HG02623 (cell line): Measurements from ENCODE around the gene PITPNM1.

Experiments
- ATAC-seq: cut with Tn5 transposase; IDR thresholded peaks from one replicate; pipeline ENCODE4 v1.9.1; 2021; ENCODE audit warnings: moderate library complexity; ENCODE audit not compliant: unreplicated experiment

Gene PITPNM1

DNA sequence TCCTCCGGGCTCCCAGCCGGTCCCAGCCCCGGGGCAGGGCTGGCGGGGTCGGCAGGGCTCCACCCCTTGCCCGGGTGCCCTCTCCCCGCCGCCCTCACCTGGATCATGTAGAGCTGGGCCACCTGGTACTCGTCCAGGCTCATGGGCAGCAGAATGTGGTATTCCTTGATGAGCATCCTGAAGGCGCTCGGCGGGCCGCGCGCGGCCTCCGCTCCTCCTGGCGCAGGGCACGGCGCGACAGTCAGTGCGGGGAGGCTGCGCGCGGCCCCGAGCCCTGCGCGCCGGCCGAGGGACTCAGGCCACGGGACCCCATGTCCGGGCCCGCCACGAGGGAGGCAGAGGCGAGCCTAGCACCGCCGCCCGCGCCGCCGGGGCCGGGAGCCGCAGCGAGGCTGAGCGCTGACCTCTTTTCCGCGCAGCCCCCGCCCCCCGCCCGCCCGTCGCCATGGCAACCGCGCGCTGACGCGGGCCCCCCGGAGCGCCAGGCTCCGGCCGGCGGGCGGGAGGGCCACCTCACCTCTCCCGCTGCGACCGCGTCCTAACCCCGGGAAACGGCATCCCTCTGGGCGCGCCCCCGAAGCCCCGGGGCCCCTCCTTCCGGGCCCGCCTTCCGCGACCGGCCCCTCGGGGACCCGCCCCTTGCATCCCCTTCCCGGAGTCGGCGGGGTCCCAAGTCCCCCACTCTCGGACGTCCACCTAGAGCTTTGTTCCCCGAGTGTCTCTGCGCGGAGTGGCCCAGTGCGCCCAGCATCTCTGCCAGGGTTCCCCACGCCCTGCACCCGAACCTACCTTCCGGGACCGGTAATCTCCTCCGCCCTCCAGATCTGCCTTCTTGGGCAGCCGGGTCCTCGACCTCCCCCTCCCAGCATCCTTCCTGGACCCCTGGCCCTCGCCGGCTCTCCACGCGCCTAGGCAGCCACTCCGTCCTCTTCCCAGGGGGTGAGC is 886 bp downstream of the PITPNM1 start:
- no peak for ATAC-seq

DNA sequence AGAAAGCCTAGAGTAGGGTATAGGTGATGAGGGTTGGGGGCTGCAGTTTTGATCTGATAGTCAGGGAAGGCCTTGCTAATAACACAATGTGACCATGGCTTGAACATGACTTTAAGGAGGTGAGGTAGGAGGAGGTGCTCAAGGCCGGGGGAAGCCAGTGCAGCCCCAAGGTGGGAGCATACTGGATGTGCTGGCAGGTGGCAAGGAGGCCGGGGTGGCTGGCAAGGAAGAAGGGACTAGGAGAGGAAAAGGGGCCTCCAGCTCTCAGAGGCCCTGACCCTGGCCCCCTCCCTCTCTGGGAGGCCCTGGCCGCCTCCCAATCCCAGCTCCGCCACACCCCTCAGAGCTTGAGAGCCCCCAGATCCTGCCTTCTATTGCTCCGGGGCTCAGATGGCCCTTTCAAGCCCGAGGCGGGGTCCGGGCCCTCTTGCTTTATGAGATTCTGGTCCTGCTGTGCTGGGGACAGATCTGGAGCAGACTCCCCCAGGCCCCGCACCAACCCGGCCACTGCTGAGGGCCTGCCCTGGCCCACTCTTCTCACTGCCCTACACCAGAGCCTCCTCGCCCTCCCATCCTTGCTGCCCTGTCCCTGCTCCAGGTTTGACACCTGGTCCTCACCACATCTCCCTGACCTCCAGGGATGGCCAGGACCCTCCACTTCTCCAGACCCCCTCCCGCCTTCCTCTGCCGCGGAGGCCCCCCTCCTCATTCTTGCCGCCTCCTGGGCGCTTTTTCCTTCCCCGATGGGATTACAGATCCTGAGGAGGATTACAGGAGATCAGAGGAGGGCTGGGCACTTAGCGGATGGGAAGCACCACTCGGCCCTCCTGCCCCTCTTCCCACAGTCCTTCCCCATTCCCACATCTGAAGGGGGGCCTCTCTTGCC is 1.8 kb downstream of the PITPNM1 start:
- ATAC-seq, result no peak

DNA sequence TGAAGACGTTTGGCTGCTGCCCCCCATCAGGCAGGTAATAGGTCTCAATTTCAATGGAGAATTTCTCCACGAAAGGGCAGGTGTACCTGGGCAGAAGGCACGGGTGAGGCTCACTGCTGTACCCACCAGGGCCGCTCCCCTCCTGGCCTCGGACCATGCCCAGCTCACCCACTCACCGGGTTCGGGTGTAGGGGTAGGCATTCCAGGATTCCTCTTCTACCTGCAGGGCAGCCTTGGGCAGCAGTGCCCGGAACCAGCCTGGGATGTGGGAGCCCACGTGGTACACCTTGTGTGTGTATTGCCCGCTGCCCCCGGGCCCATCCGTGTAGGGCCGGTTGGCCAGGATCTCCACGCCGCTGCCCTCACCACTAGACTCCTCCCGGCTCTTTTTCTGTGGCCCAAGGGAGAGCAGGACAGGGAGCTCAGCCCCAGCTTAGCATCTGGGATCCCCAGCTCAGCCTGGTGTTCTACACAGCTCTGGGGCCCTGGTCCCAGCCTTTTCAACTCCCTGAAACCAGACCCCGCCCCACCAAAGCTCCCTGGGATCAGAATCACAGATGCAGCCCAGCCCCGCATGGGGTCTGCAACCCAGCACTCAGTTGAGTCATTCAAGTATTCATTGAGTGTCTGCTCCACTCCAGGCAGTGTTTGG is 2.7 kb downstream of the PITPNM1 start:
- ATAC-seq, result no peak

DNA sequence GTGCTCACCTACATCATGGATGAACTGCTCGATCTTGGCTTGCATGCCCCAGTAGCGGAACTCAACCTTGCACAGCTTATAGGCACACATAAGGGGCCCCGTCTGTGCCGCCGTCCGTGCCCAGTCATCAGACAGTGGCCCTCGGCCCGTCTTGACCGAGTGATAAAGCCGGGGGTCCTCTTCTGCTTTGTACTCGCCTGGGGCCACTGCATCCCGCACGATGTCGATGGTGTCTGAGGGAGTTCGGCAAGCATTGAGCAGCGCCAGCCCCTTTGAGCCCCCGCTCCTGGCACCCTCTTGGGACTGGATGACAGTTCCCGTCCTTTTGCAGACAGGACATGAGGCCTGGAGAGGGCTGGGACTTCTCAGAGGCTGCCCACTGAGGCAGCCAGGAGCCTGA is 3.3 kb downstream of the PITPNM1 start:
- ATAC-seq, result no peak

DNA sequence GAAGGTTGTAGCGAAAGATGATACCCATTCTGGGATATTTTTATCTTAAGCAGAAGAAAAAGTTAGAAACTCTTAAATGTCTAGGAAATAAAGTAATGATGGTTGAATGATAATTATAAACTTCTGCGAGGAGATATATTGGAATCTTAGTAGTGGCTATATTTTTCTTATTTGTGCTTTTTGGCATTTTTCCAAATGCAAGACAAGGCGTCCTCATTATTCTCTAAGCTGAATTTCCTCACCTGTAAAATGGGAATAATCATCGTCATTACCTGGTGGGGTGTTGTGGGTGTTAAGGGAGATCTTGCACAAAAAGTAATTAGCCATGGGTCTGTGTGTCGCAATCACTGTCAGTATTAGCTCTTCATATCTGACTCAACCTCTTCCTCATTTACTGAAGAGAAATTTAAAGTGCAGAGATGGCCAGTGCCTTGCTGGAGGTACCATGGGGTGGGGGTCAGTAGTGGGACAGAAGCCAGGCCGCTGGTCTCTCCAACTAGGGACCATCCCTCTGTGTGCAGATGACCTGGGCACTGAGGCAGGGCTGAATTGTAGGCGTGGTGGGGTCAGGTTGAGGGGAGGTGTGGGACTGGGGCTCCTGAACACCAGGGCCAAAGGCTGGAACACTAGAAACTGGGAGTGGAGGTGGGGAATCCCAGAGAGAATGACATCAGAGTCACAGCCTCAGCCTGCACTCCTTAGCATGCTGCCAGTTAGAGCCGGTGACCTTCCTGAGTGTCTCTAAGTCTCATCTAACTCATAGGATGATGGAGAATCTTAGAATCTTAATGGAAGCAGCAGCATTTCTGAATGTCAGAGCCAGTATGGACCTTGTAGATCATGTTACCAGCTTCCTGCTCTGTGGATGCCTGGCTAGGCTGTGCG is 4.1 kb downstream of the PITPNM1 start:
- no peak for ATAC-seq

DNA sequence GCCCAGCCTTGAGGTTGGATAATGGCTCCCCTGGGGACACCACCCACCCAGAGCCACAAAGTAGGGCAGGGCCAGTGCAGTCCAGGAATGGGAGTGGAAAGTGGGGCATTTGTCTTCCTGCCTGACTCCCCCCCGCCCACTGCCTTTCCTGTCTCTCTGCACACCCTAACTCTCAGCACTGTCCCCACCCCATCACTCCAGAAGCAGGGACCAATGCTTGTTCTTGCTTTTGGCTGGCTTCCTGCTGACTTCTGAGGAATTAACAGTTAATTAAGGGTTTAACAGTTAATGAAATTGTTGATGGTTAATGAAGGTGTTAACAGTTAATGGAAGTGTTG is 4.7 kb downstream of the PITPNM1 start:
- no peak for ATAC-seq

DNA sequence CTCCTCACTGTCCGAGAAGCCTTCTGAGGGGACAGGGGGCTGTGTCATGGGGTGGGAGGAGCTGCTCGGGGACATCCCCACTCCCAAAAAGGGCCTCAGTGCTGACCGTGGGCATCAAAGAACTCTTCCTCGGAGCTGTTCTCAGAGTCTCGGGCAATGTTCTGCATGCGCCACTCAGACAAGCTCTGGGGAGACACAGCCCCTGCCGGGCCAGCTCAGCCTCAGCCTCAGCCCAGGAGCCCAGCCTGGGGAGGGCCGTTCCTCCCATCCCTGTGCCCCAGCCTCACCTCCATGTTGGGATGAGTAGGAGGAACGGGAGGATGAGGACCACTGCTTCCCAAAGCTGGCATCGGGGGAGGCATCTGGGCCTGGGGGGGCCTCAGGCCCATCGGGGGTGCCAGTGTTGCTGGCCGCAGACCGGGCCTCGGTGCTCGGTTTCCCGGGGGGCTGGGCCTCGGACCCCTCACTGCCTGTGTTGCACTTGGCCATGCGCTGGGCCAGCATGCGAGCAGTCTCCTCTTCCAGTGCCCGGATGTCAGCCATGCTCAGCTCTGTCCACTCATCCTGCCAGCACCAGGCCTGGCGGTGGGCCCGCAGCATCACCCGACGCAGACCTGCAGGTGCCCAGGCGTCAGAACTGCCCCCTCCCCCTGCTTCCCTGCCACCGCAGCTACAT is 5.2 kb downstream of the PITPNM1 start:
- no peak for ATAC-seq

DNA sequence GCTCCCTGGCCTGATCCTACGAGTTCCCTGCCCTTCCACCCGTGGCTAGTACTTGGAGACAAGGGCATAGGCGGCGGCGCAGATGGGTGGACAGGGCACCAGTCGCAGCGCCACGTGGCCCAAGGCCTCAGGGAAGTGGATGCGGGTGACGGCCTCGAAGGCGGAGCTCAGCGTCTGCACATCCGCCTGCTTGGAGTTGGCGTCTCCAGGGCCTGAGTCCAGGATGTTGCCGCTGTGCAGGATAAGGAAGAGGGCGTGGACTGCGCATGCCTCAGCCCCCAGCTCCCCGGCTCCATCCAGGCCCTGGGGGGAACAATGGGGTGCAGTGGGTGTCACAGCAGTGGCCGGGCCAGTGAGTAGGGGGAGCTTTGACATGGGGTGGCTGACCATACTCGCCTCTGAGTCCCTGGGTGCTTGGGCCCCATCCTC is 6.6 kb downstream of the PITPNM1 start:
- no peak for ATAC-seq

DNA sequence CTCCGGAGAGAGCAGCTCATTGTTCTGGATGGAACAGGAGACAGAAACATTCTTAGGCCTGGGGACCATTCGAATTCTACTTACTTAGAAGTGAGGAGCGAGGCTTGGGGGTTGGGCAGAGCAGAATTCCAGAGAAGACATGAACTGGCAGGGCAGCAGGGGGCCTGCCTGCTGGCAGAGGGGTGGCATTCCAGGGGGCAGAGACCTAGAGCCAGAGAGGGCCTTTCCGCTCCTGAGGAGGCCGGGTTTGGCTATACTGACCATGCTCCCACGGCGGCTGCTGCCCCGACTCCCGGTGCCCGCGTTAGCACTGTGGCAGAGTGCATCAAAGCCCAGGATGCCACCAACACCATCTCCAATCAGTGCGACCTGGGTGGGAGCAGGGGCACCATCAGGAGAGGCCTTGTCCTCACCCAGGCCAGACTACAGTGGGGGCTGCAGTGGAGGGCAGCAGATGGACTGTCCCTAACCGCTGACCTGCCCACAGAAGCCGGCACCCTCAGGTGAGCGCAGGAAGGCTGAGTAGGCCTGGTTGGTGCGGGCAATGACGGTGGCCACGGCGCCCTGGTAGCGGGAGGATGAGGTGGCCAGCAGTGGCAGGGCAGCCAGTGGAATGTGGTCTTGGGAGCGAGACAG is 7.4 kb downstream of the PITPNM1 start:
- ATAC-seq, result no peak

DNA sequence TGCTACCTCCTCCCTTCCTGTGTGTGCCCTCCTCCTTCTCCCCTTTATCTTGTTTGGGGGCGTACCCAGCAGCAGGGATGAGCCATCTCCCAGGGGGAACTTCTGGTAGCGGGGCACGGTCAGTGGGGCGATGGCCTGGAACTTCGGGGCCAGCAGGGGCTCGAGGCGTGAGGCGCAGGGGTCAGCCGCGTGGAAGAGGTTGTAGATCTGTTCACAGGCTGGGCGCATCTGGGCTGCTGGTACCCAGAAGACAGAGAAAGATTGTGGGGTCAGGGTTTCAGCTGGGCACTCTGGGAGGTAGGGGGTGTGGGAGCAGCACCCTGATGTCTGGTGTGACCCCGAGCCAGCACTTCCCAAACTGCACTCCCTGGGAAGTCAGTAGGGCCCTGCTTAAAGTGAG is 9.1 kb downstream of the PITPNM1 start:
- ATAC-seq, result no peak

DNA sequence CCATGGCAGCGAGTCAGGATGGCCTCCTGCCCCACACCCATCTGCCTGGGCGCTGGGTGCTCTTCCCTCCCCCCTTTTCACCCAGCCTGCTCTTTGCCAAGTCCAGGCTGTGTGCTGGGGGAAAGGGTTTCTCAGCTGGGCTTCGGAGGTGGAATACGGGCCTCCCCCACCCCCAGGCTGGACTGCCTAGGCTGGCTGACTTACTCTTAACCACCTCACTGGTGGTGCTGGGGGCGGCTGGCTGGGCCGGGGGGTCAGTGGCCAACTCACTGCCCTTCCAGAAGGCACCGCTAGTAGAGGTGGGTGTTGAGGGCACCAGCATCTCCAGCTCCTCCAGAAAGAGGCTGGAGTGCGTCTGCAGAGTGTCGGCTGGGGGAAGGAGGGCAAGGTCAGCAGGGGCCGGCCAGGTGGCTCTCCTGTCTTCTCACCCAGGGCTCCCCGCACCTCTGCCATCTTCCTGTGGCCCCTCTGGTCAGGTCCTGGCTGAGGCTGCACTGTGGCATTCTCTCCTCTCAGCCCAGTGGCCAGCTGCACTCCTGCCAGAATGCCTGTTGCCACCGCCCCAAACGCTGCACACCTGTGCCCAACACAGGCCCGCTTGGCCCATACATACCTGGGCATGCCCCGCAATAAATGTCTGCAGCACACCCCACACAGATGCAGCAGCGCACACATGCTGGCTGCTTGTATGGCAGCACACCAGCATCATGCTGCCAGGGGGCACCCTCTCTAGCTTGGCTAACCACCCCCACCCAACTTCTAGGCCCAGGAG is 9.7 kb downstream of the PITPNM1 start:
- no peak for ATAC-seq

DNA sequence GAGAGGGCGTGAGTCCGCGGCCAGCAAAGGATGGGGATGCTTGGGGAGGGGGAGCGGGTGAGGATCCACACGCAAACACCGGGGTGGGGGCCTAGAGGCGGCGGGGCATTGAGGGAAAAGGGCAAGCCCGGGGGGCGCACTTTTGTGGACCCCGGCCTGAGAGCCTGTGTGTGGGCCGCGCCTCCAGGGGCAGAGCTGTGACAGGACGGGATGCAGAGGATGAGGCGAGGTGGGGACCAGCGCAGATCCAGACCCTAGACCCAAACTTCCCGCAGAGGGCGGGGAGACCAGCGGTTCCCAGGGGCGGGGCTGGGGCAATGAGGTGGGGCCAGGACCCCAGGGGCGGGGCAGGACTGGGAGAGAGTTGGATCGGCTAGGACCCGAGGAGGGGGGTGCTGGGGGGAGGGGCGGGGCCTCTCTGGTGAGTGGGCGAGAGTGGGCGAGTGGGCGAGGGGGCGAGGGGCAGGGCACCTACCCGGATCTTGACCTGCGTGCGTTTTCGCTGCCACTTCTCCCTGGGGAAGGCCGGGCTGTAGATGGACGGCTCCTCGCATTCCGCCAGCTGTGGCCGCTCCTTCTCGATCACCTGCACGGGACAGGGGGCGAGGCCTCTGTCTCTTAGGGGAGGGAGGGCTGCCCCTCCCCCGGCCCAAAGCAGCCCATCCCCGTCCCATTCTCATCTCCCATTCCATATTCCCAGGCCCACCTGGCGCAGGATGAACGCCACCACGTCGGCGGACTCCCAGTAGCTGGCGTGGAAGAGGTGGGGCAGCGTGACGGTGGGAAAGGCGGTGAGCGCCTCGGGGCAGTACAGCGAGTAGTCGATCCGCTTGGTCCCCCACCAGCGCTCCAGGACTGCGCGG is 10.6 kb downstream of the PITPNM1 start:
- ATAC-seq, result no peak

DNA sequence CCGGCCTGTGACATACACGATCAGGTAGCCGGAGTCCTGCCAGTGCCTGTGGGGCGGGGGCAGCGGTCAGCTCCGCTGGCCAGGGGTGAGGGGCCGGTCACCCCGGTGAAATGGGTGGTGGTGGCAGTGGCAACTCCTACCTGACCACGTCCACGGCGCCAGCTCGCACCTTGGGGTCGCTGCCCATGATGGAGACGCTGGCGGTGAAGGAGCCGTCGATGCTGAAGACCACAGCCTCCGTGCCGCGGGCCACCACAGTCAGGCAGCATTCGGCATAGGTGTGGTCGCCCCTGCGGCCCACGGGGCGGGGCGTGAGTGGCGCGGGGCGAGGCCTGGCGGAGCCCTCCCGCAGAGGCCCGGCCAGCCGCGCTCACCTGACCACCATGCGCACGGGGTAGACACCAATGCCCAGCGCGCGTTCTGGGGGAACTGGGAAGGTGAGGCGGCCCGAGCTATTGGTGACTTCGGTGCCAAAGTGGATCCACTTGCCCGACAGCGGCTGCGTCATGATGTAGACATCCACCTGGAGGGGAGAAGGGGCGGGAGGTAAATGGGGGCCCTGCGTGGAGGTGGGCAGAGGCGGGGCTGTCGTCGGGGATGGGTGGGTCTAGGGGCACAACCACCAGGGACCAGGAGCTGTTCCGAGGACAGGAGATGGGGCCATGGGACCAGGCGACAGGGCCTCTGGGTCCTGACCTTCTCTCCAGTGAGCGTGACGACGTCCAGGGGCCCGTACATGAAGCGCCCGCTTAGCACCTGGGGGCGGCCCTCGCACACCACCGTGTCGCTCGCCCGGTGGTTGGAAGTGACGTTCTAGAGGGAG is 11.4 kb downstream of the PITPNM1 start:
- ATAC-seq, result no peak

DNA sequence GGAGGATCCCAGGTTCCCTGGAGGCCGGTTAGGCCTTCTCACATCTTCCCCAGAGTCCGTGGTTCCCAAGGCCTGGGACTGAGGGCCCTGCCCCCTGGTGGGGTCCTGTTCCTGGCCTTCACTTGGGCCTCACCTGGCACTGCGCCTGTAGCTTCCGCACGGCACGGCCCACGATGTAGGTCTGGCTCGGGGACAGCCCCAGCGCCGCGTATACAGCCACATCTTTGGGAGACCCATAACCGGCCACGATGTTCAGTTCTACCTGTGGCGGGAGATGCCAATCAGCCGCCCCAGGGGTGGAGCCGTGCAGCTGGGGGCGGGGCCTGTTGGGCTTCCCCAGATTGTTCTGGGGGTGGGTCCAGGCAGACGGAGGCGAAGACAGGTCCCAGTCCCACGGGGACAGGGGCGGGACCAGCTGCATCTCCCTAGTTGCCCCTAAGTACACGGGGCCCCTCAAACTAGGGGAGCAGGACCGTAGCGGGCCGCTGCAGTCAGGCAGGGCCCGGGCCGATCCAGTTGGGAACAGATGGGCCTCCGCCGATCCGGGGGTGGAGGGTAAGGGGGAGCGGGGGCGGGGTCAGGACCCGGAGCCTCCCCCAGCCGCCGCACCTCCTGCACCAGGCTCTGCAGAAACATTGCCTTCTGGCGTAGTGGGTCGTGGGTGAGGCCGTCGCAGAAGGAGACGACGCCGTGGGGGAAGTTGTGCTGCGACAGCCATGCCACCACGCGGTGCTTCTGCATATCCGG is 12.2 kb downstream of the PITPNM1 start:
- ATAC-seq, result no peak

DNA sequence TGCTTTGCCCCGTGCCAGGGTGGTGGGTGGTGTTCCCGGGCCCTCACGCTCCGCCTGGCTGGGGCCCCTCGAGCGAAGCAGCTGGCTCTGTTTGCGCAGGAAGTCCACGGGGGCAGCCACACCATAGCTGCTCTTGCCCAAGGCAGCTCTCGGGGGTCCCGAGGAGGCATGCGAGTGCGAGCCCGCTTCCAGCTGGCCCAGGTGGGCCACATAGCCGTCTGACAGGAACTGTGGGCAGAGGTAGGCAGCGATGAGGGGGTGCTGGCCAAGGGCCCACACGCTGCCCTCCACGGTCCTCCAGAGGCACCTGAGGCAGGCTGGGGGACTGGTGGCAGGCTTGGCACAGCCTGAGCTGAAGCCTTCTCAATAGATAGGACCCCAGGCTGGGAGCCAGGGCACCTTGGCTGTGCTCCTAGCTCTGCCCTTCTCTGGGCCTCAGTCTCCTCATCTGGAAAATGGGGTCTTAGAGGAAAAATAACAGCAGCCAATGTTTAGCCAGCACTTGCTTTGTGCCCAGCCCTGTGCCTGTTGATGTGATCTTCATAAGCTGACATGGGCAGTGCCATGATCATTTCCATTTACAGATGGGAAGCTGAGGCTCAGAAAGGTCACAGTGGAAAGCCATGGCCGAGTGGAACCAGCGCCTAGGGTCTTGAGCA is 13.0 kb downstream of the PITPNM1 start:
- no peak for ATAC-seq
